Stomach smooth muscle (tissue), 2 donors: ENCODE measurements around the gene PRG3.

Experiments used
- H3K27ac ChIP-seq: one replicate; pipeline ENCODE4 v1.7.0; 2013; ENCODE audit warnings: mild to moderate bottlenecking, low read length, inconsistent platforms
- H3K27me3 ChIP-seq, 2 donors: one replicate each; pipeline ENCODE4 v1.7.0; 2013; ENCODE audit warnings: low read length in 2 of 2; ENCODE audit not compliant: insufficient read depth in 2 of 2, control insufficient read depth in 1 of 2
- H3K36me3 ChIP-seq, 2 donors: one replicate each; pipeline ENCODE4 v1.7.0; 2013; ENCODE audit warnings: low read length in 2 of 2; ENCODE audit not compliant: control insufficient read depth in 2 of 2, insufficient read depth in 2 of 2
- H3K4me1 ChIP-seq: one replicate; pipeline ENCODE4 v1.7.0; 2013; ENCODE audit warnings: low read length; ENCODE audit not compliant: control insufficient read depth, insufficient read depth
- H3K4me3 ChIP-seq, 2 donors: one replicate each; pipeline ENCODE4 v1.7.0; 2013; ENCODE audit warnings: low read length in 2 of 2
- H3K9ac ChIP-seq, 2 donors: one replicate each; pipeline ENCODE4 v1.7.0; 2013; ENCODE audit warnings: low read length in 2 of 2, mild to moderate bottlenecking in 1 of 2
- H3K9me3 ChIP-seq, 2 donors: one replicate each; pipeline ENCODE4 v1.7.0; 2013; ENCODE audit warnings: low read length in 2 of 2; ENCODE audit not compliant: control insufficient read depth in 2 of 2
- donor health status: healthy.
- donor health status: Pancreatic carcinoma.

Gene PRG3

GRCh38 chr11:57399221-57399620, 18.3 kb upstream of the PRG3 start:
- Histone ChIP-seq H3K4me3 (no peak overlapping the region), H3K27ac (no peak overlapping the region), H3K27me3 (peaks cover 2 to 8% of the 10 kb centered on the region in 2 donors), H3K36me3 (no peaks in the 10 kb centered on the region), H3K4me1 (no peaks in the 10 kb centered on the region), H3K9me3 (peaks cover 0 to 2% of the 10 kb centered on the region in 2 donors), H3K9ac (no peak overlapping the region)

DNA sequence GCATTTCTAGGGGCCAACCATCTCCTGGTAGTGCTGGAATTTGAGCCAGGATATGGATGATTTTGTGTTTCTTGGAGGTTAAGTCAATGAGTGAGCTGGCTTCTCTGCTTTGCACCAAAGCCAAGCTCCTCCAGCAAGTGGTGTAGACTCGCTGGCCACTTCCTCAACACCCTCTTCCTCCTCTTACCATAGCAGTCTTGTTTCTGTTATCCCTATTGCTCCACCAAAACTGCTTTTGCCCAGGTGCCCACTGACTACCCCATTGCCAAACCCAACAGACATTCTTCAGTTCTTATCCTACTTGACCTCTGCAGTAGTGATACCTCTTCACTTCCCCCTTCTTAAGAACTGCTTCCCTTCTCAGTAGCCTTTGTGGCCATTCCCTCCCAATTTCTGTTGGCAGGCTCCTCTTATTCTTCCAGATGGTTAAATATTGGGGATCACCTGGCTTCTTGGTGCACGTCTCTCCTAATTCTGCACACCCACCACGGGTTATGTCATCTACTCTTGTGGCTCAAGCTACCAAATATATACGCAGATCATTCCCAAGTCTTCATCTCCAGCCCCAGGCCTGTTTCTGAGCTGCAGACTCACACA, 16.5 kb upstream of the PRG3 start:
- Histone ChIP-seq H3K9me3 (peaks cover 0 to 2% of the 10 kb centered on the region in 2 donors), H3K36me3 (no peaks in the 10 kb centered on the region), H3K4me3 (no peak overlapping the region), H3K27ac (no peak overlapping the region), H3K9ac (no peak overlapping the region), H3K4me1 (no peaks in the 10 kb centered on the region), H3K27me3 (peaks cover 2 to 8% of the 10 kb centered on the region in 2 donors)

DNA sequence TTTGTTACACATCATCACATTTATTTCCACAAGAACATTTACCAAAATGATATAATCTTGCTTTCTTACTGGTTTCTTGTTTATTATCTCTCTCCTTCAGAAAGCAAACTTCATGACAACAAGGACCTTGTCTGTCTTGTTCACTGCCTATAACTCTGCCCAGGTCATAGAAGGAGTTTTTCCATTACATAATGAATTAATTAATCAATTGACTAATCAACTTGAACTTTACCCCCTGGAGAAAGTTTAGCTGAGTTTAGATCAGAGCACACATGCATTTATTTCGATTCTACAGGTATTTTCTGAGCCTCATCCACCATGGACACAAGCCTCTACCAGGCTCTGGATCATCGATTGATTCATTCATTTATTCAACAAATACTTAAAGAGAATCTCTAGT, 15.8 kb upstream of the PRG3 start:
- Histone ChIP-seq H3K27me3 (peaks cover 2 to 11% of the 10 kb centered on the region in 2 donors), H3K36me3 (no peaks in the 10 kb centered on the region), H3K4me3 (no peak overlapping the region), H3K27ac (no peak overlapping the region), H3K4me1 (no peaks in the 10 kb centered on the region), H3K9me3 (peaks cover 0 to 2% of the 10 kb centered on the region in 2 donors), H3K9ac (no peak overlapping the region)

GRCh38 chr11:57395905-57396623, 15.1 kb upstream of the PRG3 start:
- Histone ChIP-seq H3K9ac (no peak overlapping the region), H3K9me3 (peaks cover 0 to 2% of the 10 kb centered on the region in 2 donors), H3K27me3 (peaks cover 2 to 11% of the 10 kb centered on the region in 2 donors), H3K27ac (no peak overlapping the region), H3K4me3 (no peak overlapping the region), H3K36me3 (no peaks in the 10 kb centered on the region), H3K4me1 (no peaks in the 10 kb centered on the region)

- Histone ChIP-seq H3K9ac (no peak overlapping the region), H3K4me1 (no peaks in the 10 kb centered on the region), H3K27me3 (peaks cover 7 to 9% of the 10 kb centered on the region in 2 donors), H3K4me3 (no peak overlapping the region), H3K27ac (no peak overlapping the region), H3K36me3 (no peaks in the 10 kb centered on the region), H3K9me3 (peaks cover 0 to 2% of the 10 kb centered on the region in 2 donors)
Measured at GRCh38 chr11:57394203-57394965, 13.4 kb upstream of the PRG3 start.

GRCh38 chr11:57392763-57393105, 11.8 kb upstream of the PRG3 start:
- no peak overlapping the region for H3K27ac ChIP-seq
- H3K27me3 ChIP-seq = peaks cover 6 to 7% of the 10 kb centered on the region in 2 donors
- peaks cover 0 to 2% of the 10 kb centered on the region in 2 donors for H3K9me3 ChIP-seq
- H3K4me1 ChIP-seq = no peaks in the 10 kb centered on the region
- no peaks in the 10 kb centered on the region for H3K36me3 ChIP-seq
- no peak overlapping the region for H3K4me3 ChIP-seq
- H3K9ac ChIP-seq = no peak overlapping the region

DNA sequence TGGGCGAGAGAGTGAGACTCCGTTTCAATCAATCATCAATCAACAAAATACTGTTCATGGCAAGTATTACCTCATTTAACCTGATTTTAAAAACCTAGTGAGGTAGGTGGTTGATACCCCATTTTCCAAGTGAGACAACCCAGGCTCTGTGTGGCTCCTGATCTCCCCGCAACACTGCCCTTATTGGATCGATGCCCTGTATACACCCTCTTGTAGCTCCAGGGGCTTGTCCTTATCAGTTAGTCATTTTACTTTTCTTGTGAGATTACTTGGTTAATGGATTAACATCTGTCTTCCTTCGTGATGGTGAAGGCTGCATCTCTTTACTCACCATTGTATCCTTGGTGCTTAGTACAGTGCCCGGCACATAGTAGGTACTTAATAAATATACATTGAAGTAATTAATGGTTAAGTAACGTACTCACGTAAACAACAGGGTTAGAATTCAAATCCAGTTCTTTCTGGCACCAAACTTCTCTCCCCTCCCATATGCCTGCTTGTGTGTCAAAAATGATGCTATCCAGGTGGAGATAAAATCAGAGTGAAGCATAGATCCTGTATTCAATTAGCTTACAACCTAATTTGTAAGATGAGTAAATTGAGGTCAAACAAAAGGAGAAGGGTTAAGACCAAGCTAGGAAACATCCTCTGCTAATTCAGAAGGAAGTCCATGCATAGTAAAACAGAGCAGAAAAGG, 11.3 kb upstream of the PRG3 start:
- Histone ChIP-seq H3K9me3 (peaks cover 0 to 2% of the 10 kb centered on the region in 2 donors), H3K27ac (no peak overlapping the region), H3K9ac (no peak overlapping the region), H3K36me3 (no peaks in the 10 kb centered on the region), H3K27me3 (peaks cover 6 to 7% of the 10 kb centered on the region in 2 donors), H3K4me3 (no peak overlapping the region), H3K4me1 (no peaks in the 10 kb centered on the region)

DNA sequence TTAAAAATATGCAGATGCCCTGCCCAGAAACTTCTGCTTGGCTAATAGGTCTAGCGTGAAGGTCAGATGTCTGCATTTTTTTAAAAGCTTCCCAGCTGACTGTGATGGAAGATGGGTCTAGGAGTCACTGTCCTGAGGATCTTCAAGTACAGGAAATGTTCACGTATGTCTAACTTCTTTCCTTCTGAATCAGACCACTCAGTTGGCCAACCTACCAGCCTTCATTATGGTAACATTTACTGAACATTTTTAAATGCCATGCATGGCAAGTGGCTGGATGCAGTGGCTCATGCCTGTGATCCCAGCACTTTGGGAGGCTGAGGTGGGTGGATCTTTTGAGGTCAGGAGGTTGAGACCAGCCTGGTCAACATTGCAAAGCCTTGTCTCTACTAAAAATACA, 10.6 kb upstream of the PRG3 start:
- H3K27ac ChIP-seq = no peak overlapping the region
- no peak overlapping the region for H3K4me3 ChIP-seq
- H3K4me1 ChIP-seq = no peaks in the 10 kb centered on the region
- H3K36me3 ChIP-seq = no peaks in the 10 kb centered on the region
- peaks cover 6 to 7% of the 10 kb centered on the region in 2 donors for H3K27me3 ChIP-seq
- no peak overlapping the region for H3K9ac ChIP-seq
- no peaks in the 10 kb centered on the region for H3K9me3 ChIP-seq

- no peaks in the 10 kb centered on the region for H3K9me3 ChIP-seq
- no peak overlapping the region for H3K9ac ChIP-seq
- peaks cover 4 to 7% of the 10 kb centered on the region in 2 donors for H3K27me3 ChIP-seq
- H3K4me1 ChIP-seq = no peaks in the 10 kb centered on the region
- H3K36me3 ChIP-seq = no peaks in the 10 kb centered on the region
- no peak overlapping the region for H3K27ac ChIP-seq
- no peak overlapping the region for H3K4me3 ChIP-seq
Measured at GRCh38 chr11:57391111-57391510, 10.2 kb upstream of the PRG3 start.

DNA sequence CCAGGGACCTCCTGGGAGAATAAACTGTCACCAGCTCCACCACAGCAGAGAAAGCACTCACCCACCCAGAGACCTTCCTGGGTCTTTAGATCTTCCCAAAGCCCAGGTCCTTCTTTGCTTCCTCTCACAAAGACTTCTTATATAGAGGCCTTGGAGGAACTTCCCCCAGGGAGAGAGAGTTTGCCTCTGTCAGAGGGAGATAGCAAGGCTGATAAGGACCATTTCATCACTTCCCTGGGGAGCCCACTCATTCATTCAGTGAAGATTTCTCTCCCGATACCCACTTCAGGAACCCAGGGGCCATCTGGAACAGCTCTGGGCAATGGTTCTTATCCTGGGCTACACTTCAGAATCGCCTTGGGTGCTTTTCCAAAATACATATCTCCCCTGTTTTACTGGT, 9.6 kb upstream of the PRG3 start, which contains the start of gene PRG2:
Gene PRG2 (minus strand): TSS at position 116 of the 400 bp plus-strand sequence. CDS start 706 bp downstream, outside the sequence.
- H3K9ac ChIP-seq = no peak within 1 kb of the TSS
- H3K27ac ChIP-seq = no peak within 1 kb of the TSS
- H3K36me3 ChIP-seq = no peaks in the 10 kb centered on the region
- H3K4me1 ChIP-seq = no peaks in the 10 kb centered on the region
- H3K9me3 ChIP-seq = no peaks in the 10 kb centered on the region
- H3K4me3 ChIP-seq = no peak within 1 kb of the TSS
- peaks cover 4 to 5% of the 10 kb centered on the region in 2 donors for H3K27me3 ChIP-seq
